Spinal cord (tissue), 10 donors: Measurements from ENCODE around the gene MYRF. TPM values are rescaled to one million over a fixed set of nuclear protein-coding genes. Genes with fewer than 3 reads are reported as not detected.

ENCODE experiments used
- DNase-seq, 6 donors: peaks; one replicate each; pipeline versions ENCODE4 v3.0.0 to v3.0.0-alpha.2; 2013 to 2015; ENCODE audit warnings: low spot score in 6 of 6, low read depth in 4 of 6
- H3K27ac ChIP-seq: one replicate; pipeline ENCODE4 v1.5.1; 2013; ENCODE audit warnings: low read depth, low read length, control low read depth
- H3K27me3 ChIP-seq: one replicate; pipeline ENCODE4 v1.6.1; 2013; ENCODE audit warnings: low read length; ENCODE audit not compliant: control insufficient read depth, insufficient read depth
- H3K36me3 ChIP-seq: one replicate; pipeline ENCODE4 v1.6.1; 2013; ENCODE audit warnings: low read length; ENCODE audit not compliant: control insufficient read depth, insufficient read depth
- H3K4me1 ChIP-seq: one replicate; pipeline ENCODE4 v1.6.1; 2013; ENCODE audit warnings: low read length; ENCODE audit not compliant: control insufficient read depth, insufficient read depth
- H3K4me3 ChIP-seq: one replicate; pipeline ENCODE4 v1.5.1; 2013; ENCODE audit warnings: low read depth, low read length, control low read depth
- H3K9me3 ChIP-seq: one replicate; pipeline ENCODE4 v1.6.1; 2013; ENCODE audit warnings: low read length; ENCODE audit not compliant: control insufficient read depth, insufficient read depth
- WGBS: methylation state at CpG from one replicate; pipeline ENCODE4 v1.1.5; 2013; ENCODE audit warnings: missing lambda C conversion rate; ENCODE audit not compliant: insufficient coverage; 5-methylcytosine and 5-hydroxymethylcytosine counted together
- polyA plus RNA-seq, 2 donors: library from polyadenylated mRNA; unstranded; fragments of 120-200 nt; gene quantifications; one replicate each; pipeline ENCODE4 v1.2.1, GENCODE V29; 2013; ENCODE audit not compliant: insufficient read length in 2 of 2
- total RNA-seq, 2 donors: library from RNA; depleted of rRNA in 1 of 2; stranded (reverse); fragments of 120-200 nt in 1 of 2; fragments of >200 nt in 1 of 2; gene quantifications; one replicate each; pipeline versions ENCODE4 v1.2.3 to v1.2.4, GENCODE V29; 2013 to 2014
- donor health status: healthy.

The MYRF gene
- total and polyA plus RNA-seq, 4 donors, result 13.6 to 135 (median 64.8) TPM

- no peak overlapping the region for H3K27ac ChIP-seq
- H3K9me3 ChIP-seq, result no peaks in the 10 kb centered on the region
- peaks cover 33% of the 10 kb centered on the region for H3K4me1 ChIP-seq
- no peak for DNase-seq
- peaks cover 23% of the 10 kb centered on the region for H3K36me3 ChIP-seq
- H3K4me3 ChIP-seq, result no peak overlapping the region
- 74% methylated on average over 23 of the region's 23 CpGs for WGBS
- no peaks in the 10 kb centered on the region for H3K27me3 ChIP-seq
These were observed 11.6 kb downstream of the MYRF start for GRCh38 chr11:61763930-61764605.

GRCh38 chr11:61764606-61765260, 12.3 kb downstream of the MYRF start:
- peaks cover 33% of the 10 kb centered on the region for H3K4me1 ChIP-seq
- no peak overlapping the region for H3K4me3 ChIP-seq
- H3K27me3 ChIP-seq, result no peaks in the 10 kb centered on the region
- no peak overlapping the region for H3K27ac ChIP-seq
- H3K9me3 ChIP-seq, result no peaks in the 10 kb centered on the region
- H3K36me3 ChIP-seq, result peaks cover 30% of the 10 kb centered on the region
- WGBS, result 58% methylated on average over 15 of the region's 22 CpGs
- no peak for DNase-seq

GRCh38 chr11:61765550-61766253, 13.3 kb downstream of the MYRF start:
- Histone ChIP-seq H3K4me1 (peaks cover 28% of the 10 kb centered on the region), H3K27ac (no peak overlapping the region)
- 85% methylated on average over 16 of the region's 26 CpGs for WGBS

GRCh38 chr11:61766353-61766841, 14.0 kb downstream of the MYRF start:
- WGBS, result 89% methylated on average over 13 of the region's 13 CpGs
- H3K36me3 ChIP-seq, result peaks cover 34% of the 10 kb centered on the region
- no peak for DNase-seq
- no peak overlapping the region for H3K4me3 ChIP-seq
- no peak overlapping the region for H3K27ac ChIP-seq
- H3K27me3 ChIP-seq, result no peaks in the 10 kb centered on the region
- H3K4me1 ChIP-seq, result peaks cover 21% of the 10 kb centered on the region
- no peaks in the 10 kb centered on the region for H3K9me3 ChIP-seq

More at GRCh38 chr11:61765550-61766253, 13.3 kb downstream of the MYRF start:
- peaks cover 33% of the 10 kb centered on the region for H3K36me3 ChIP-seq
- H3K9me3 ChIP-seq, result no peaks in the 10 kb centered on the region
- DNase-seq, result no peak
- H3K4me3 ChIP-seq, result no peak overlapping the region
- H3K27me3 ChIP-seq, result no peaks in the 10 kb centered on the region

GRCh38 chr11:61768376-61769076, 16.1 kb downstream of the MYRF start:
- Histone ChIP-seq H3K36me3 (peaks cover 48% of the 10 kb centered on the region), H3K9me3 (no peaks in the 10 kb centered on the region), H3K27me3 (no peaks in the 10 kb centered on the region), H3K4me3 (no peak overlapping the region), H3K4me1 (peaks cover 24% of the 10 kb centered on the region), H3K27ac (no peak overlapping the region)
- DNase-seq, result no peak
- 89% methylated on average over 7 of the region's 11 CpGs for WGBS

- no peak for DNase-seq
- Histone ChIP-seq H3K36me3 (peaks cover 47% of the 10 kb centered on the region), H3K4me1 (peaks cover 28% of the 10 kb centered on the region), H3K27ac (no peak overlapping the region), H3K9me3 (no peaks in the 10 kb centered on the region), H3K4me3 (no peak overlapping the region), H3K27me3 (no peaks in the 10 kb centered on the region)
- WGBS, result 59% methylated on average over 28 of the region's 33 CpGs
These were observed 16.9 kb downstream of the MYRF start for GRCh38 chr11:61769169-61769920.

GRCh38 chr11:61769946-61770683, 17.7 kb downstream of the MYRF start:
- no peaks in the 10 kb centered on the region for H3K27me3 ChIP-seq
- peaks cover 28% of the 10 kb centered on the region for H3K4me1 ChIP-seq
- 89% methylated on average over 3 of the region's 20 CpGs for WGBS
- H3K9me3 ChIP-seq, result no peaks in the 10 kb centered on the region
- no peak for DNase-seq
- H3K4me3 ChIP-seq, result no peak overlapping the region
- no peak overlapping the region for H3K27ac ChIP-seq
- H3K36me3 ChIP-seq, result peaks cover 43% of the 10 kb centered on the region

GRCh38 chr11:61771195-61771894, 18.9 kb downstream of the MYRF start:
- no peaks in the 10 kb centered on the region for H3K27me3 ChIP-seq
- H3K27ac ChIP-seq, result no peak overlapping the region
- WGBS, result 88% methylated on average over 12 of the region's 15 CpGs
- H3K9me3 ChIP-seq, result no peaks in the 10 kb centered on the region
- DNase-seq, result no peak
- H3K4me1 ChIP-seq, result peaks cover 31% of the 10 kb centered on the region
- H3K36me3 ChIP-seq, result peaks cover 38% of the 10 kb centered on the region
- no peak overlapping the region for H3K4me3 ChIP-seq
